Right lobe of liver (tissue), 6 donors: ENCODE results near the gene RPS4Y2. TPM values are rescaled to one million over a fixed set of nuclear protein-coding genes. Genes with fewer than 3 reads are reported as not detected.

Source experiments
- ATAC-seq, 4 donors: fragments of 200-7000 bp; cut with Tn5 transposase; one replicate each; pipeline ENCODE4 v1.9.1; 2020; ENCODE audit warnings: mild to moderate bottlenecking in 4 of 4, moderate library complexity in 4 of 4
- DNase-seq, 3 donors: peaks; one replicate each; pipeline ENCODE4 v3.0.0-alpha.2; 2020
- H3K27ac ChIP-seq, 3 donors: fragments of 200-600 bp; one replicate each; pipeline ENCODE4 v1.8.0; 2022
- H3K27me3 ChIP-seq, 2 donors: fragments of 200-600 bp; one replicate each; pipeline ENCODE4 v1.8.0; 2022
- H3K36me3 ChIP-seq, 4 donors: fragments of 200-600 bp; sonication (generic) in 1 of 4; one replicate each; pipeline versions ENCODE4 v1.5.1 to v1.8.0; 2017 to 2022; ENCODE audit warnings: control low read depth in 1 of 4
- H3K4me1 ChIP-seq, 4 donors: fragments of 200-600 bp; sonication (generic) in 1 of 4; one replicate each; pipeline versions ENCODE4 v1.5.1 to v1.8.0; 2017 to 2022; ENCODE audit warnings: control low read depth in 1 of 4
- H3K4me3 ChIP-seq, 3 donors: fragments of 200-600 bp; one replicate each; pipeline ENCODE4 v1.8.0; 2022
- H3K9me3 ChIP-seq, 4 donors: fragments of 200-600 bp; sonication (generic) in 1 of 4; one replicate each; pipeline versions ENCODE4 v1.5.1 to v1.8.0; 2017 to 2022; ENCODE audit warnings: control low read depth in 1 of 4
- POLR2A ChIP-seq: fragments of 450-650 bp; IDR thresholded peaks from one replicate; pipeline ENCODE4 v1.6.1; 2017; ENCODE audit warnings: antibody characterized with exemption, mild to moderate bottlenecking
- WGBS: methylation state at CpG from one replicate; pipeline ENCODE4 v1.1.6; 2018; ENCODE audit warnings: low coverage, low lambda C conversion rate; ENCODE audit not compliant: insufficient coverage; ENCODE audit errors: missing lambda C conversion rate; 5-methylcytosine and 5-hydroxymethylcytosine counted together
- intact Hi-C, 2 donors: fragments of 100-400 bp; cut with DNase I; formaldehyde crosslinking; loops; one replicate each; pipeline versions ENCODE4 v1.11.2 to v1.14.1; 2022
- total RNA-seq, 6 experiments: library from RNA; depleted of rRNA in 2 of 6; stranded (reverse); fragments of >200 nt in 2 of 6; fragmentation: NEBNext Ultra II Directional in 3 of 6; extraction: Animal tissue kit (Norgen Biotek cat#: 25700) in 3 of 6; gene quantifications; one replicate each; pipeline versions ENCODE4 v1.1.0 to v1.2.4, GENCODE V29; 2016 to 2023
- TF ChIP-seq, protein P1 (sequence below), 4 donors: fragments of 200-600 bp in 3 of 4; fragments of 450-650 bp in 1 of 4; IDR thresholded peaks; one replicate each; pipeline versions ENCODE4 v1.5.1 to v1.8.0; 2016 to 2022; ENCODE audit warnings: antibody characterized with exemption in 4 of 4, mild to moderate bottlenecking in 2 of 4
- donor health status: DM: no; HTN: yes; CAD: no.
- donor health status: DM: no; HTN: no; CAD: no.
- donor health status: DM: no; HTN: no; CAD: no.
- donor health status: DM: no; HTN: yes; CAD: no.
- donor health status: DM: no; HTN: yes; CAD: no.

RPS4Y2 gene
- total RNA-seq, 6 experiments from 2014 or later, result not detected

DNA sequence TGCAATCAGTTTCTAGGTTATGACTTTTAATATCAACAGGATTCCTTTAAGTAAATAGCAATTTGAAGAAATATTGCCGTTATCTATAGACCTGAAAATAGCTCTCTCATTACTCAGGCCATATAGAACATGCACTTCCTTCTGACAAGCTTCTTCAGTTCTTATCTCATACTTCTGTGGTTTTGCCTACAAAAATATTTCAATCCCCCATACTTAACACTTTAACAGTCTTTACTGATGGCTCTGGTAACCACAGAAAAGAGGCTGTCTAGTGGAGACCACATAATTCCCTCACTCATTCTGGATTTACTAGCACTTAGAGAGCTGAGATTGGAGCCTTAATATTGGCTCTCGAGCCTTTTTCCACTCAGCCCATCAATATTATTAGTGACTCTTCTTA lies 46.8 kb downstream of the RPS4Y2 start:
- no CpG with 5 or more reads among the region's 2 CpGs for WGBS
- ATAC-seq, result no peak

GRCh38 chrY:20806243-20806642 lies 50.3 kb downstream of the RPS4Y2 start:
- H3K4me1 ChIP-seq, result no peaks in the 10 kb centered on the region
- no peaks in the 10 kb centered on the region for H3K9me3 ChIP-seq
- no peaks in the 10 kb centered on the region for H3K27me3 ChIP-seq
- intact Hi-C loops, result no loop called here
- no peaks in the 10 kb centered on the region for H3K36me3 ChIP-seq
- ATAC-seq (no peak), DNase-seq (no peak)
- no peak overlapping the region for H3K4me3 ChIP-seq
- no peak overlapping the region for H3K27ac ChIP-seq
- no CpG with 5 or more reads among the region's 3 CpGs for WGBS
- no peak for TF ChIP-seq POLR2A
- TF ChIP-seq, protein P1, sequence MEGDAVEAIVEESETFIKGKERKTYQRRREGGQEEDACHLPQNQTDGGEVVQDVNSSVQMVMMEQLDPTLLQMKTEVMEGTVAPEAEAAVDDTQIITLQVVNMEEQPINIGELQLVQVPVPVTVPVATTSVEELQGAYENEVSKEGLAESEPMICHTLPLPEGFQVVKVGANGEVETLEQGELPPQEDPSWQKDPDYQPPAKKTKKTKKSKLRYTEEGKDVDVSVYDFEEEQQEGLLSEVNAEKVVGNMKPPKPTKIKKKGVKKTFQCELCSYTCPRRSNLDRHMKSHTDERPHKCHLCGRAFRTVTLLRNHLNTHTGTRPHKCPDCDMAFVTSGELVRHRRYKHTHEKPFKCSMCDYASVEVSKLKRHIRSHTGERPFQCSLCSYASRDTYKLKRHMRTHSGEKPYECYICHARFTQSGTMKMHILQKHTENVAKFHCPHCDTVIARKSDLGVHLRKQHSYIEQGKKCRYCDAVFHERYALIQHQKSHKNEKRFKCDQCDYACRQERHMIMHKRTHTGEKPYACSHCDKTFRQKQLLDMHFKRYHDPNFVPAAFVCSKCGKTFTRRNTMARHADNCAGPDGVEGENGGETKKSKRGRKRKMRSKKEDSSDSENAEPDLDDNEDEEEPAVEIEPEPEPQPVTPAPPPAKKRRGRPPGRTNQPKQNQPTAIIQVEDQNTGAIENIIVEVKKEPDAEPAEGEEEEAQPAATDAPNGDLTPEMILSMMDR (IDR thresholded peaks at IDR 0.05), result no peak

More for the DNA sequence above, 46.8 kb downstream of the RPS4Y2 start:
- Histone ChIP-seq H3K27ac (no peak overlapping the region), H3K27me3 (no peaks in the 10 kb centered on the region), H3K9me3 (no peaks in the 10 kb centered on the region), H3K4me1 (no peaks in the 10 kb centered on the region), H3K36me3 (no peaks in the 10 kb centered on the region), H3K4me3 (no peak overlapping the region)
- TF ChIP-seq POLR2A, result no peak
- TF ChIP-seq, protein P1 (IDR thresholded peaks at IDR 0.05), result no peak
- no peak for DNase-seq
- intact Hi-C loops, result no loop called here

DNA sequence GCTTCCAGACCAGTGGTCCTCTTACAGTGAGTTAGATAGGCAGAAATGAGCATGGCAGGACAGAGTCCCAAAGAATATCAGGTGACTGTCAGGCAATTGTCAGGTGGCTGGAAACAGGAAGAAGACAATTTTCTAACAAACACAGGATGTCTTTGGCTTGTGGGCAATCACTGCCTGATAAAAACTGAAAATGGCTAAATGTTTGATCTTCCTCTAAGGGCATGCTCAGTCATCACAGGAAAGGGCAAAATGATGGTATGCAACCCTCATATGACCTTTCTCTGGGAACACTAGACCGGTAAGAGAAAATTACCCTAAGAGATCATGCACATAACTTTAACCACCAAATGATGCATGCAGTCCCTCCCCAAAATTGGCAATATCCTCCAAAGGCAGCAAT lies 57.6 kb downstream of the RPS4Y2 start:
- ATAC-seq, result no peak
- no peaks in the 10 kb centered on the region for H3K4me1 ChIP-seq
- WGBS, result no CpG with 5 or more reads among the region's 1 CpG

DNA sequence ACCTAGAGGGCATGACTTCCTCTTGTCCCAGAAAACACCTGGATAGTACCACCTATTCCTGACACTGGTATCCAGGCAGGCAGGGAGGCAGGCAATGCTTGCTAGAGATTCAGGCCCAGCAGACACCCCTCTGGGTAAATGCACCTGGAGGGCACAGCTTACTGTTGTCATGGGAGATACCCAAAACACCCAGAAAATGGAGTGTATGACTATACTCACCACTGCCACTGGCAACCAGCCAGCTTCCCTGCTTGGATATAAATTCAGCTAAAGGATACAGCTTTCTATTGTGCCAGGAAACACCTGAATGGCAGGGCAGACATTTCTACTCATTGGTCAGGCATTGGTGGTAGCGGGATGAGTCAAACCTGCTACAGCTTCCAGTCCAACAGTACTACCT lies 58.9 kb downstream of the RPS4Y2 start:
- Histone ChIP-seq H3K4me3 (no peak overlapping the region), H3K4me1 (no peaks in the 10 kb centered on the region), H3K9me3 (no peaks in the 10 kb centered on the region), H3K36me3 (no peaks in the 10 kb centered on the region), H3K27ac (no peak overlapping the region), H3K27me3 (no peaks in the 10 kb centered on the region)
- ATAC-seq, result no peak
- no peak for DNase-seq
- no peak for TF ChIP-seq POLR2A
- TF ChIP-seq, protein P1 (IDR thresholded peaks at IDR 0.05), result no peak
- intact Hi-C loops, result no loop called here
- no CpG with 5 or more reads among the region's 1 CpG for WGBS

More for the DNA sequence above, 57.6 kb downstream of the RPS4Y2 start:
- Histone ChIP-seq H3K27ac (no peak overlapping the region), H3K4me3 (no peak overlapping the region), H3K36me3 (no peaks in the 10 kb centered on the region), H3K27me3 (no peaks in the 10 kb centered on the region), H3K9me3 (no peaks in the 10 kb centered on the region)
- no peak for DNase-seq
- TF ChIP-seq, protein P1 (IDR thresholded peaks at IDR 0.05), result no peak
- TF ChIP-seq POLR2A, result no peak
- intact Hi-C loops, result no loop called here

DNA sequence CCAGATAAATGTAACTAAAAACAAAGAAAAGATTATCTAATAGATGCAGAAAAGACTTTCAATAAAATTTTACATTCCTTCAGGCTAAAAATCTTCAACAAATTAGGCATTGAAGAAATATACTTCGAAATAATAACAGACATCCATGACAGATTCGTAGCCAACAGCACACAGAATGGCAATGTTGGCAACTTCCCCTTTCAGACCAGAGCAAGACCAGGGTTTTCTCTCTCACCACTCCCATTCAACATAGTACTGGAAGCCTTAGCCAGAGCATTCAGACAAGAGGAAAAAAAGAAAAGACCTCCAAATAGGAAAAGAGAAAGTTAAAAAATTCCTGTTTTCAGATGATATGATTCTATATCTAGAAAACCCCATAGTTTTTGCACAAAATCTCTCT lies 61.2 kb downstream of the RPS4Y2 start:
- H3K4me1 ChIP-seq, result no peaks in the 10 kb centered on the region
- H3K36me3 ChIP-seq, result no peaks in the 10 kb centered on the region
- no peak for ATAC-seq
- TF ChIP-seq POLR2A, result no peak
- TF ChIP-seq, protein P1 (IDR thresholded peaks at IDR 0.05), result no peak
- H3K4me3 ChIP-seq, result no peak overlapping the region
- no CpG with 5 or more reads among the region's 2 CpGs for WGBS
- no peak for DNase-seq
- H3K27me3 ChIP-seq, result no peaks in the 10 kb centered on the region
- intact Hi-C loops, result no loop called here
- H3K9me3 ChIP-seq, result no peaks in the 10 kb centered on the region
- no peak overlapping the region for H3K27ac ChIP-seq
